ENCODE data around the gene AP3S2.

DNA sequence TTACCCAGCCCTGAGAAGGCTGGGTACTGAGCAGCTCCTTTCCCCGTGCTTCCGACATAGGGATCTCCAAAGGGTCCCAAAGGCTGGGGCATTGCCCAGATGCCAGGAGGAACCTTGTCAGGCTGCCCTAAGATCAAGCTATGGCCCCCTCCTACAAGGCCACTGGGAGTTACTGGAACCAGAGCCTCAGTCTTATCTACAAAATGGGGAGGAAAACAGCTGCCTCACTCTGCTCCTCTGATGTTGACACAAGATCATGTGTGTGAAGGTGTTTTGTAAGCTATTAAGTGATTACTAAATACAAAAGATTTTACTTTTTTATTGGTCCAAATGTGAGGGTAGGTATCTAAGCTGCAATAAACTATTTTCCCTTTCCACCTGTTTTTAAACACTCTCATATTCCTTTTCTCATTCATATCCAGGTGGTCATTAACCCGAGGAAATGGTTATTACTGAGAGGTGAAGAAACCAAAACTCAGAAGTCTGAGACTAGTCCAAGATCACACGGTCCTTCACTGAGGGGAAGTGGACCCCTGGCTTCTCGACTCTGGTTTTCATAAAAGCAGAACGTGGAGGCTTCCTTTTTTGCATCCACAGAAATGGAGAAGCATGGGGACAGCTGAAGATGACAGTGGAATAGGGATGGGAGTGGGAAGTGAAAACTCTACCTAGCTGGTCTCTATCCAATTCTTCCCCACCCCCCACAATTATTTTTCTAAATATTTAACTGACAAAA is 17.3 kb upstream of the AP3S2 start:
- TF ChIP-seq ZNF274 (IDR thresholded peaks at IDR 0.05; ENCODE audit: low read depth, low read length), result no peak
- TF ChIP-seq, protein P1, sequence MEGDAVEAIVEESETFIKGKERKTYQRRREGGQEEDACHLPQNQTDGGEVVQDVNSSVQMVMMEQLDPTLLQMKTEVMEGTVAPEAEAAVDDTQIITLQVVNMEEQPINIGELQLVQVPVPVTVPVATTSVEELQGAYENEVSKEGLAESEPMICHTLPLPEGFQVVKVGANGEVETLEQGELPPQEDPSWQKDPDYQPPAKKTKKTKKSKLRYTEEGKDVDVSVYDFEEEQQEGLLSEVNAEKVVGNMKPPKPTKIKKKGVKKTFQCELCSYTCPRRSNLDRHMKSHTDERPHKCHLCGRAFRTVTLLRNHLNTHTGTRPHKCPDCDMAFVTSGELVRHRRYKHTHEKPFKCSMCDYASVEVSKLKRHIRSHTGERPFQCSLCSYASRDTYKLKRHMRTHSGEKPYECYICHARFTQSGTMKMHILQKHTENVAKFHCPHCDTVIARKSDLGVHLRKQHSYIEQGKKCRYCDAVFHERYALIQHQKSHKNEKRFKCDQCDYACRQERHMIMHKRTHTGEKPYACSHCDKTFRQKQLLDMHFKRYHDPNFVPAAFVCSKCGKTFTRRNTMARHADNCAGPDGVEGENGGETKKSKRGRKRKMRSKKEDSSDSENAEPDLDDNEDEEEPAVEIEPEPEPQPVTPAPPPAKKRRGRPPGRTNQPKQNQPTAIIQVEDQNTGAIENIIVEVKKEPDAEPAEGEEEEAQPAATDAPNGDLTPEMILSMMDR (IDR thresholded peaks at IDR 0.05 in 2 of 3, conservative IDR thresholded peaks at IDR 0.05 in 1 of 3; ENCODE audit: borderline replicate concordance in 1 of 3, insufficient read depth in 1 of 3, low read depth in 2 of 3, low read length in 2 of 3), result no peak
- no peak for TF ChIP-seq RAD21 (IDR thresholded peaks at IDR 0.05; ENCODE audit: low read depth)
- no peak for TF ChIP-seq EZH2phosphoT487 (IDR thresholded peaks at IDR 0.05; ENCODE audit: borderline replicate concordance)
- TF ChIP-seq POLR2A (IDR thresholded peaks at IDR 0.05; ENCODE audit: borderline replicate concordance, extremely low read depth, insufficient read depth, insufficient read length), result no peak
- TF ChIP-seq, protein P2, sequence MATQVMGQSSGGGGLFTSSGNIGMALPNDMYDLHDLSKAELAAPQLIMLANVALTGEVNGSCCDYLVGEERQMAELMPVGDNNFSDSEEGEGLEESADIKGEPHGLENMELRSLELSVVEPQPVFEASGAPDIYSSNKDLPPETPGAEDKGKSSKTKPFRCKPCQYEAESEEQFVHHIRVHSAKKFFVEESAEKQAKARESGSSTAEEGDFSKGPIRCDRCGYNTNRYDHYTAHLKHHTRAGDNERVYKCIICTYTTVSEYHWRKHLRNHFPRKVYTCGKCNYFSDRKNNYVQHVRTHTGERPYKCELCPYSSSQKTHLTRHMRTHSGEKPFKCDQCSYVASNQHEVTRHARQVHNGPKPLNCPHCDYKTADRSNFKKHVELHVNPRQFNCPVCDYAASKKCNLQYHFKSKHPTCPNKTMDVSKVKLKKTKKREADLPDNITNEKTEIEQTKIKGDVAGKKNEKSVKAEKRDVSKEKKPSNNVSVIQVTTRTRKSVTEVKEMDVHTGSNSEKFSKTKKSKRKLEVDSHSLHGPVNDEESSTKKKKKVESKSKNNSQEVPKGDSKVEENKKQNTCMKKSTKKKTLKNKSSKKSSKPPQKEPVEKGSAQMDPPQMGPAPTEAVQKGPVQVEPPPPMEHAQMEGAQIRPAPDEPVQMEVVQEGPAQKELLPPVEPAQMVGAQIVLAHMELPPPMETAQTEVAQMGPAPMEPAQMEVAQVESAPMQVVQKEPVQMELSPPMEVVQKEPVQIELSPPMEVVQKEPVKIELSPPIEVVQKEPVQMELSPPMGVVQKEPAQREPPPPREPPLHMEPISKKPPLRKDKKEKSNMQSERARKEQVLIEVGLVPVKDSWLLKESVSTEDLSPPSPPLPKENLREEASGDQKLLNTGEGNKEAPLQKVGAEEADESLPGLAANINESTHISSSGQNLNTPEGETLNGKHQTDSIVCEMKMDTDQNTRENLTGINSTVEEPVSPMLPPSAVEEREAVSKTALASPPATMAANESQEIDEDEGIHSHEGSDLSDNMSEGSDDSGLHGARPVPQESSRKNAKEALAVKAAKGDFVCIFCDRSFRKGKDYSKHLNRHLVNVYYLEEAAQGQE (IDR thresholded peaks at IDR 0.05; ENCODE audit: low read depth), result no peak
- TF ChIP-seq EGR1 (IDR thresholded peaks at IDR 0.05; ENCODE audit: low read depth), result no peak
